KMS-11 (cell line): ENCODE measurements around the gene CENPX.

Experiments used
- H2AFZ ChIP-seq: fragments of 200-600 bp; sonication (generic); 2 replicates; pipeline ENCODE4 v1.6.1; 2016; ENCODE audit warnings: antibody characterized with exemption, mixed run types, low read depth
- H3K27ac ChIP-seq: fragments of 200-600 bp; sonication (generic); 2 replicates; pipeline ENCODE4 v1.6.1; 2016; ENCODE audit warnings: mild to moderate bottlenecking, mixed run types
- H3K27me3 ChIP-seq: fragments of 200-600 bp; sonication (generic); 2 replicates; pipeline ENCODE4 v1.6.1; 2017; ENCODE audit warnings: mild to moderate bottlenecking, low read depth, mixed run types, moderate library complexity; ENCODE audit not compliant: insufficient read depth
- H3K36me3 ChIP-seq: fragments of 200-600 bp; sonication (generic); 2 replicates; pipeline ENCODE4 v1.6.1; 2017; ENCODE audit warnings: mild to moderate bottlenecking, mixed run types; ENCODE audit not compliant: insufficient read depth
- H3K4me1 ChIP-seq: fragments of 200-600 bp; sonication (generic); 2 replicates; pipeline ENCODE4 v1.6.1; 2016; ENCODE audit warnings: mild to moderate bottlenecking, low read depth, mixed run types; ENCODE audit not compliant: poor library complexity, severe bottlenecking
- H3K4me2 ChIP-seq: fragments of 200-600 bp; sonication (generic); 2 replicates; pipeline ENCODE4 v1.7.0; 2016; ENCODE audit warnings: mild to moderate bottlenecking, mixed run types
- H3K4me3 ChIP-seq: fragments of 200-600 bp; sonication (generic); IDR thresholded peaks from 2 replicates; pipeline ENCODE4 v1.6.1; 2017; ENCODE audit warnings: low read depth, low read length, mixed read lengths; ENCODE audit not compliant: insufficient read depth
- H3K79me2 ChIP-seq: fragments of 200-600 bp; sonication (generic); 2 replicates; pipeline ENCODE4 v1.6.1; 2016; ENCODE audit warnings: low read depth, mixed run types; ENCODE audit not compliant: insufficient read depth
- H3K9ac ChIP-seq: fragments of 200-600 bp; sonication (generic); 2 replicates; pipeline ENCODE4 v1.6.1; 2016; ENCODE audit warnings: mild to moderate bottlenecking, mixed run types
- H4K20me1 ChIP-seq: fragments of 200-600 bp; sonication (generic); 2 replicates; pipeline ENCODE4 v1.6.1; 2016; ENCODE audit warnings: mild to moderate bottlenecking, mixed run types; ENCODE audit not compliant: insufficient read depth
- TF ChIP-seq, protein P1 (sequence below): fragments of 200-600 bp; sonication (generic); conservative IDR thresholded peaks from 2 replicates; pipeline ENCODE4 v1.6.1; 2017; ENCODE audit warnings: low read depth, mild to moderate bottlenecking, antibody characterized with exemption, low read length, moderate library complexity, mixed read lengths

Gene CENPX

DNA sequence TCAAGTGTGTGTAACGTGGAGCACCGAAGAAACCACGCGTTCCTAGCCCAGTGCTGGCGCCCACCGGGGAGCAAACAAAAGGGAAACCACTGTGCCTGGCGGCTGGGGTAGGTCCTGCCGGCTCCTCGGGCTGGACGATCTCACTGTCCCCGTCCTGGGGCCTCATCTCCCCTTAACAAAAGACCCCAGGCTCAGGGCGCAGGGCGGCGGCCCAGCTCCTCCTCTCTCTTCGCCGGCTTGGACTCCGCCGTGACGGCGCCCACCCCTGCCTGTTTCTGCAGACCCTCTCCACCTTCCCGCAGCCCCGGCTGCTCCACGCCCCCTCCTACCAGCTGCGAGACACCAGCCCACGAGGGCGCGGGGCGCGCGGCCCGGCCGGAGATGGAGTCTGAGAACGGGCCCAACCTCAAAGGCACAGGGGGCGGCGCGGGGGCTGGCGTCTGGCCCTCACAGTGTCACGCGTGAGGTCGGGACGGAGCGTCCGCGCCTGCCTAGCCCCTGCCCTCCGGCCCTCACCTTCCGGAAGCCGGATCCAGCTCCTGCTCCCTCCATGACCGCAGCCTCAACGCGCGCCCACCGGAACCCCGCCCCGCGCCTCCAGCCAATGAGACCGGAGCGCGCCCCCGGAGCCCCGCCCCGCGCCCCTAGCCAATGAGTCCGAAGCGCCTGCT is at the start of gene CENPX:
Gene CENPX, minus strand, starts transcription at position 569 of the 671 bp plus-strand sequence. Its CDS starts 17 bp downstream, at position 552.
- peak within 1 kb of the TSS; percentile 26 for H3K27ac ChIP-seq
- H2AFZ ChIP-seq, result peak within 1 kb of the TSS; percentile 80
- TF ChIP-seq, protein P1, sequence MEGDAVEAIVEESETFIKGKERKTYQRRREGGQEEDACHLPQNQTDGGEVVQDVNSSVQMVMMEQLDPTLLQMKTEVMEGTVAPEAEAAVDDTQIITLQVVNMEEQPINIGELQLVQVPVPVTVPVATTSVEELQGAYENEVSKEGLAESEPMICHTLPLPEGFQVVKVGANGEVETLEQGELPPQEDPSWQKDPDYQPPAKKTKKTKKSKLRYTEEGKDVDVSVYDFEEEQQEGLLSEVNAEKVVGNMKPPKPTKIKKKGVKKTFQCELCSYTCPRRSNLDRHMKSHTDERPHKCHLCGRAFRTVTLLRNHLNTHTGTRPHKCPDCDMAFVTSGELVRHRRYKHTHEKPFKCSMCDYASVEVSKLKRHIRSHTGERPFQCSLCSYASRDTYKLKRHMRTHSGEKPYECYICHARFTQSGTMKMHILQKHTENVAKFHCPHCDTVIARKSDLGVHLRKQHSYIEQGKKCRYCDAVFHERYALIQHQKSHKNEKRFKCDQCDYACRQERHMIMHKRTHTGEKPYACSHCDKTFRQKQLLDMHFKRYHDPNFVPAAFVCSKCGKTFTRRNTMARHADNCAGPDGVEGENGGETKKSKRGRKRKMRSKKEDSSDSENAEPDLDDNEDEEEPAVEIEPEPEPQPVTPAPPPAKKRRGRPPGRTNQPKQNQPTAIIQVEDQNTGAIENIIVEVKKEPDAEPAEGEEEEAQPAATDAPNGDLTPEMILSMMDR, result no peak

DNA sequence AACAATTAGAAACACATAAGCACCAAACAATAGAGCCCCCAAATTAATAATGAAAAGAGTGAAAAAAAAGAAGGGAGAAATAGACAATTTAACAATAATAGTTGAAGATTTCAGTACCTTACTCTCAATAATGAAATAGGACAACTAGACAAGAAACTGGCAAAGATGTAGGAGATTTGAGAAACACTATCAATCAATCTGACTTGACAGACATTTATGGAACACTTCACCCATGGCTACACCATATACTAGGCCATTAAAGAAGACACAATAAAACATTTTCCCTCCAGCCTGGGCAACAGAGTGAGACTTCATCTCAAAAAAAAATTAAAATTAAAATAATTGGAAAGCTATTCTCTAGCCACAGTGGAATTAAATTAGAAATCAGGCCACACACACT is 47.9 kb upstream of the CENPX start:
- H4K20me1 ChIP-seq, result no peaks in the 10 kb centered on the region
- no peak overlapping the region for H3K27ac ChIP-seq
- H3K4me1 ChIP-seq, result peaks cover 5% of the 10 kb centered on the region
- H3K27me3 ChIP-seq, result no peaks in the 10 kb centered on the region; the same call in 1 of the 2 replicates
- no peak overlapping the region for H3K4me2 ChIP-seq
- no peak overlapping the region for H3K4me3 ChIP-seq
- no peaks in the 10 kb centered on the region for H3K36me3 ChIP-seq
- H3K79me2 ChIP-seq, result no peaks in the 10 kb centered on the region
- TF ChIP-seq, protein P1, result no peak
- H3K9ac ChIP-seq, result no peak overlapping the region
- H2AFZ ChIP-seq, result no peak overlapping the region

More for the DNA sequence above, at the start of gene CENPX:
- Histone ChIP-seq H3K4me1 (peaks cover 6% of the 10 kb centered on the region), H4K20me1 (no peaks in the 10 kb centered on the region), H3K9ac (peak within 1 kb of the TSS; percentile 75), H3K79me2 (peaks cover 6% of the 10 kb centered on the region; the same call in 1 of the 2 replicates), H3K27me3 (no peaks in the 10 kb centered on the region), H3K36me3 (no peaks in the 10 kb centered on the region), H3K4me3 (peak within 1 kb of the TSS; percentile 22), H3K4me2 (peak within 1 kb of the TSS; percentile 84)

DNA sequence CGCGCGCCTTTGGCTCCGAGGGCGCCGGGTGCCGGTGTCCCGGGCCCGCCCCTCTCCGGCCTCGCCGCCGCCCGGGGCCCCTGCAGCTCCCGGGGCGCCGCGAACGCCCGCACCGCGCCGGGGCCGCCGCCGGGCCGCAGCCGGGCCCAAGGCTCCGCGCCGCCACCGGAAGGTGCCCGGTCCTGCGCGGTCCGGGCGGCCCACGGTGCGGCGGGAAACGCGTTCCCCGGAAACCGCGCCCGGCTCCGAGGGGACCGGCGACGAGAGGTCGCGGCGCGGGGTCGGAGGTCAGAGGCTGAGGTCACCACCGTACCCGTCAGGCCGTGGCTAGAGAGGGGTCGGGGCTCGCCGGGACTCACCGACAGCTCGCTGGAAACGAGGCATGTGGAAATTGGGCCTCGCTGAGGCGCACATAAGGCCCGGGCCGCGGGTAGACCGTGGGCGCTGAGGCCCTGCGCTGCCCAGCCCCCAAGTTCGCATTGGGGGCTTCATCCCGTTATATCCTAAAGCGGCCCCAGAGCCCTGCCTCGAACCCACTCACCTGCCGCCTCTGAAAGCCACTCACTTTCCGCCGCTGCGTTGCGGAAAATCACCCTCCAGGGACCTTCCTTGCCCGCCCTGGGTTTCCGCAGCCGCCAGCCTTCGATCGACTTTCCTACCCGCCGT is 43.1 kb upstream of the CENPX start, which contains the start of gene DUS1L:
Gene DUS1L, minus strand, starts transcription at position 167 of the 666 bp plus-strand sequence. CDS start 745 bp downstream, outside the sequence.
- Histone ChIP-seq H3K27ac (peak within 1 kb of the TSS; percentile 46), H2AFZ (peak within 1 kb of the TSS; percentile 62), H3K27me3 (no peaks in the 10 kb centered on the region; the same call in 1 of the 2 replicates), H3K4me1 (peaks cover 14% of the 10 kb centered on the region), H3K4me2 (peak within 1 kb of the TSS; percentile 98), H3K4me3 (no peak within 1 kb of the TSS), H3K36me3 (peaks cover 6% of the 10 kb centered on the region), H3K79me2 (peaks cover 13% of the 10 kb centered on the region), H4K20me1 (no peaks in the 10 kb centered on the region), H3K9ac (peak within 1 kb of the TSS; percentile 85)
- TF ChIP-seq, protein P1, result no peak

DNA sequence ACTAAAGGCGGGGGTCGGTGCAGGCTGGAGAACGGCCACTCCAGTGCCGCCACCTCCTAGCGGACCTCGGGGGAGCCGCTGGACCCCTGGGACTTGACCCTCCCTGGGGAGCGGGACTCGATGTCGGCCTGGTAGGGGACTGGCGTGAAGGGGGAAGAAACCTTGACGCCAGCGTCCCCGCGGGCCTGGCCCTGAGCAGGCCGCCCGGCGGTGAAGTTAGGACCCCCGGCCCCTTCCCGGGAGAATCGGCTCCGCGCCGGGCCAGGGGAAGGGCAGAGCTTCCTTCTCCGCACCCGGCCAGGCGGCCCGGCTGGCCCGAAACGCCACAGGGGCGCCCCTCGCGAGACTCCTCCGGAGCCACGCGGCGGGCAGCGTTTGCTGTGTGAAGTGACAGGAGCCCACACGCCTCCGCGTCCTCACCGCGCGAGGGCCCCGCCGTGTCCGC is 42.5 kb upstream of the CENPX start:
- peak overlapping the region; percentile 85 for H3K9ac ChIP-seq
- H3K4me2 ChIP-seq, result peak overlapping the region; percentile 98
- H3K36me3 ChIP-seq, result peaks cover 7% of the 10 kb centered on the region
- H3K79me2 ChIP-seq, result peaks cover 13% of the 10 kb centered on the region
- no peak overlapping the region for H3K4me3 ChIP-seq
- no peaks in the 10 kb centered on the region for H4K20me1 ChIP-seq
- H3K27me3 ChIP-seq, result no peaks in the 10 kb centered on the region
- H2AFZ ChIP-seq, result 0 out of 2 replicates have a peak overlapping the region, but pooled peaks have one; percentile 26
- H3K4me1 ChIP-seq, result peaks cover 14% of the 10 kb centered on the region
- peak overlapping the region; percentile 46 for H3K27ac ChIP-seq
- TF ChIP-seq, protein P1, result no peak
